NCI-H526 treated with DMSO at 0.1 percent for 48 hours (cell line): ENCODE measurements around the gene PARN.

Experiments
- DNase-seq: peaks from one replicate; lab custom pipeline; 2025; lab: John Stamatoyannopoulos, UW

PARN gene

DNA sequence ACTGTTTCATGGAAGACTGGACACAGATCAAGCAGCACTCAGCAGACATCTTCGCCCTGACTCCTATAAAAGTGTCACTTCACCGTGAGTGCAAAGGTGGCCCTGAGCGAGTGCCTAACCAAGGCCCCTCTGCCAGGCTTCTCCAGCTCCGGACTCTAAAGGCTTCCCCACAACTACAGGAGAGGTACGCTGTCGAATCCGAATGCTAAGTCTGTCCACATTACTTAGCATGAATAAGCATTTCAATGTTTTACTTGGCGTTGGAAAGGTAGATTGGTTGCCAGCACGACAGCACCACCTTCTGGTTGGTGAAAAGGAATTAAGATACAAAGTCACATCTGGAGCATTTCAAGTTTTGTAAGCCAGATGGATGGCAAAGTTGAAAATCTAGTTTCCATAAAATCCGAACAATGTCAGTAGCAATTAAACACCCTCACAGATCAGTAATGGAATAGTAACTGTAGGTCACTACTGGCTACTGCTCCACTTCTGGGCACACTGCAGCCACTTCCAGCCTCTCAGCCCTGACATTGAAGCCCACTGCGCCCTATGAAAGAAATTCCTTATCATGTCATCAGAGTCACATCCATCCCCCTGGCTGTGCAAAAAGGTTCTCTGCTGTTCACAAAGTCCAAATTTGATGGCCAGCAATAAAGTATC is 100.9 kb downstream of the PARN start:
- DNase-seq, result peak; percentile 75

DNA sequence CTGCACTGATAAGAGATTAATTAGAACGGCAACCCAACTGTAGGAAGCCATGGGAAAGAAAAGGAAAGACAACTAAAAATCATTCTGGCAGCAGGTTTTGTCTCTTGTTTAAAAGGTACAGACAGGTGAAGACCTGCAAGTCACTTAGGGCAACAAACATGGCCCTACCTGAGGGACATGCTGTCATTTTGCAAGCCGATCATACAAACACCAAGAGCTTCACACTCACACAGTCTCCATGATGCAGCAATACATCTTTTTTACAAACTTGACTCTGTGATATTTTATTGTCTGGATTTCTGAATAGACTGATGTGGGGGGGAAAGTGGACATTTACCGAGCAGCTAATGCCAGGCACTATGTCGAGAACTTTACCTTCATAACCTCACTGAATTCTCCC is 101.8 kb downstream of the PARN start:
- DNase-seq, result no peak

GRCh38 chr16:14527411-14528044 is 102.5 kb downstream of the PARN start:
- no peak for DNase-seq

DNA sequence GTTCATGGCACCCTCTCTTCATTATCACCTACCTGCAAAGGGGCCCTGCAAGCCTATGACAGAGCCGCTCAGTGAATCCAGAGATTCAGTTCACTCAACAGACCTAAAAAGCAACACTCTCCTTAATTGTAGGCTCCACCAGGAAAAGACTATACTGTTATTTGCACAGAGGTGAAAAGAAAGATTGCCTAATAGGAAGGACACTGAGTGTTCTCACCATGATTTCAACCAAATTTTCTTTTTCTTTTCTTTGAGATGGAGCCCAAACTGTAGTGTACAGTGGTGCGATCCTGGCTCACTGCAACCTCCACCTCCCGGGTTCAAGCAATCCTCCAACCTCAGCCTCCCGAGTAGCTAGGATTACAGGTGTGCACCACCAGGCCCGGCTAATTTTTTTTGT is 104.5 kb downstream of the PARN start:
- no peak for DNase-seq

- no peak for DNase-seq
Observed at GRCh38 chr16:14524979-14525378, 105.1 kb downstream of the PARN start.

DNA sequence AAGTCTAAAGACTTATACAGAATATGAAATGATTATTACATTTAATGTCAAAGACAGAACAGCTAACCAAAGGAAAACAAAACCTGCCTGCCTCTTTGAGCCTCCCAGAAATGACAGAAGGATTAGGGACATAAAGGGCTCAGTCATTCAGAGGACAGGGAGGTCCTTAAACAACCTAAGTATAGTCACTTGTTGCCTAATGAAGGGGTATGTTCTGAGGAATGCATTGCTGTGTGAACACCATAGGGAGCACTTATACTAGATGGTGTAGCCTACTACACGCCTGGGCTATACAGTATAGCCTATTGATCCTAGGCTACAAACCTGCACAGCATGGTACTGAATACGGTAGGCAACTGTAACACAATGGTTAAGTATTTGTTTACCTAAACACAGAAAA is 106.4 kb downstream of the PARN start:
- DNase-seq, result no peak

GRCh38 chr16:14522671-14523070 is 107.4 kb downstream of the PARN start:
- no peak for DNase-seq

- no peak for DNase-seq
Observed at GRCh38 chr16:14520753-14521152, 109.3 kb downstream of the PARN start.

DNA sequence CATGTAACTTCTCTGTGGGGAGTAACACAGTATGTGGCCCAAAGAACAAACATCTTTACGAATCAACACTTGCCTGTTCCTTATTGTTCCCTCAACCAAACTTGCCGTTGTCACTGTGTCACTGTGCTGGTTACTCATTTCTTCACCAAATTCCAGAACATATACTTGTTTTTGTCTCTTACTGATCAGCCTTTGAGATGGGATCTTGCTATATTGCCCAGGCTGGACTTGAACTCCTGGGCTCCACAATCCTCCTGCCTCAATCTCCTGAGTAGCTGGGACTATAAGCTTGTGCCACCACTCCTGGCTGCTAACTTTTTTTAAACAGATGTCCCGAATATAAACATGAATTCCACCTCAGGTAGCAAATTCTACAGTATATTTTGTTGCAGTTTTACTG is 115.1 kb downstream of the PARN start:
- DNase-seq, result no peak

GRCh38 chr16:14513389-14514107 is 116.5 kb downstream of the PARN start:
- no peak for DNase-seq

DNA sequence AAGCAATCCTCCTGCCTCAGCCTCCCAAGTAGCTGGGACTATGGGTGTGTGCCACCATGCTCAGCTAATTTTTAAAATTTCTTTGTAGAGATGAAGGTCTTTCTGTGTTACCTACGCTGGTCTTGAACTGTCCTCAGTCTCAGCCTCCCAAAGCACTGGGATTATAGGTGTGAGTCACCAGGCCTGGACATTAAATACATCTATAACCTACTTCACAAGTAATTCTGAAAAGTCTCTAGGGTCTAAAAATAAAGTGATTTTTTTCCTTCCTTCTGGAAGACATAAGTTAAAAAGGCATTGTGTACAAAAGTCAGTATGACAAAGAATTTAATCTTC is 118.3 kb downstream of the PARN start:
- DNase-seq, result no peak

DNA sequence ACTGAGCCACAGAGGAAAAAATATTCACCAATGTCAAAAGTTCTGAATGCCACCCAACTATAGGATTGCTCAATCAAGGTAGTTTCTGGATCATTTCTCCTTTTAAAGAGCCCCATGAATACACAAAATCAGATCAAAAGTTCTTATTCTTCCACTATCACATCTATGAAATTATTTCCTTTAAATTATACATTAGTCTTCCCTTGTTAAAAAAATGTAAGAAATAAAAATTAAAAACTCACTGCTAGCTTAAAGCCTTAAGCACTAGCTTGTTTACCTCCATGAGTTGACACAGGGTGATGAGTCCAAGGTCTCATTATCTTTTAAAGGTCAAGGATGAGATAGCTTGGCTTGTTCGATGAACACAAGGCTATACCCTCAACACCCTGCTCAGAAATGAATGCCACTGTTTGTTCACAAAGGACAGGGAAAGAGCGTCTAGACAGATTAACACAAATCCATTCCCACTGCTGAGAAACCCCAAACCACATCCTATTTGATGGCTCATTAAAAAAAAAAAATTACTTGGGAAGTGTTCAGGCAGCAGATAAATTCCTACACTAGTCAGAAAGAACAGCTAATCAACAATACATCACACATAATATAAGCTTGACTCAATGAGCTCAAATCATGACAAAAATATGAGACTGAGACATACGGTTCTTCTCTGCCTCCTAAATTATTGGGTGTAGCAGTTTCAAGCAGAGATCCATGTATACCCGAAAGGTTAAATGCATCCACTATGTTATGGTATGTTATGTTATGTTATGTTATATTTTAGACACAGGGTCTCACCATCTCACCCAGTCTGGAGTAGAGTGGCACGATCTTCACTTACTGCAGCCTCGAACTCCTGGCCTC is 118.9 kb downstream of the PARN start:
- DNase-seq, result no peak

DNA sequence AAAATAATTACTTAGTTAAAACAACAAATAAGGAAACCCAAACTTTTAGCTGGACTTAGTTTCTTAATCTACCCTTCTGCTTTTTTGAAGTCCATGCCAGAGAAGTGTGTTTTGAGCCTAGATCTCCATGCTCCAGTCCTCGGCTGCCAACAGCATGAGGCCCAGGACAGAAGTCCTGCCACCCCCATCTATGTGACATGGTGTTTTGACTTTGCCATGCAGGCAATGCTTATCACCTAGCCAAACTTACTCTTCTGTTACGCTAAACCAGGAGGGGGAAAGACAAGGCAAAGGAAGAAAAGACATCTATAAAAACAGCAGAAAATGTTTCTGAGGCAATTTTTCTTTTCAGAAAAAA is 119.5 kb downstream of the PARN start:
- no peak for DNase-seq

DNA sequence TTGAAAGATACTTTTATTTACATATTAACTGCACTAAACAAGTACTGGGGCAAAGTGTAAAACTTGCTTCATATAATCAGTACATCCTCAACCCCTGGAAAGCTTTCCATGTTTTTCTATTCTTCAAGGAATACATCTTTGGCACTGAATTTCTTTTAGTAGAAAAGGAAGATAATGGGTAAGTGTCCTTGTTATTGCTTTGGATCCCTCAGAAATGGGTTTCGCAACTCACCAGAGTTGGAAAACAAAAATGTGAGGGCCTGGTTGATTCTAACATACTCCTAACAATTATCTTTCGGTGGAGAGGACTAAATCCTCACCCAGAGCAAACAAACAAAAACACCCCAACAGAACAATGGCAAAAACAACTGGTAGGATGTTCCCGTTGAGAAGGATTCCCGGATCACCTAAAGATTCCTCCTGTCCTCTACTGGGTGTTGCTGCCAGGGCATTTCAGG is 120.4 kb downstream of the PARN start:
- DNase-seq, result no peak

- DNase-seq, result no peak
Observed at GRCh38 chr16:14509055-14509454, 121.0 kb downstream of the PARN start.

DNA sequence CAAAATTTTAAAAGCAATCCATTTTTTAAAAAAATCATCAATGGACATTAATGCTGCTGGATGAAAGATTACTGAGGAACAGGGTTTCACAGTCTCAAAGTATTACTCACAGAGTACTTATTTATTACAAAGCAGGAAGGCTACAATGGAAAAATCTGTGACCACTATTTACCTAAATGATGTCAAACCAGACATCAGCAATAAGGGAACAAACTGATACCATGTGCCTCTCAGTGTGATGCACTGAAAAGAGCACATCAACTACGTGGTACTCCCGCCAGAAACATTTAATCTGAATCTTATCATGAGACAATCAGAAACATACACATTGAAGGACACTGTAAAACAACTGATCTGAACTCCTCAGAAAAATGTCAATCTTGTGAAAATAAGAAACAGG is 124.2 kb downstream of the PARN start:
- no peak for DNase-seq

DNA sequence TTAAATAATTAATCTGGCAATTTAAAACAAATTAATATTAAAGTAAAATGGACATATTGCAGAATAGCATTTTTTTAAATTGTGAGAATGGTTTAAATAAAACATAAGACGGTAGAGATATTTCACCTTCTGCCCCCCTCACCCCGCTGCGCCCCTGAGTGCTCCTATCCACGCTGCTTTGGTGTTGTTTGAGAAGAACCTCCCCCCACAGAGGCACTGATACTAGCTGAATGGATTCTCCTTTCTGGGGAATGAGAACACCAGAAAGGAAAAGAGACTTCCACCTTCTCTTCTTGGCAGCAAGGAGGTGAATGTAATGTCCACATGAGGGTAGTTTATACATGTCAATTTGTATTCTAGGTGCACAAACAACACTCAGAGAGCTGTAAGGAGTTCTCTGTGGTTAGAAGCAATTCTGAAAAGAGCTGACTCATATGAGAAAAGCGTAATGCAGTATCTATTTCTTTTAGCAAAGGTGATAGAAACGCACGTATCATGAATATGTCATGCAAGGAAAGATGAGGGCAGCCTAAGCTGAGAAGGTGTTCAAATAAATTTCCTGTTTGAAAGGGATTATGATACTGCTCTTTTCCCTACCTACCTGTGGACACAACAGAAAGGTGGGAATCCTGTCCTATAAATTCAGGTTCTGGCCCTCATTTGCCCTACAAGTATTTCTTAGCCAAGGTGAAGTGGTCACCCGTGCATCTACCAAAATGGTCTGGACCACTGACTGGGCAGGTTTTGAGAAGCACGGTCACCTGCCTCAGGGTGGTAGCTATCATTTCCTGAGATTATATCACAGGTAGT is 126.9 kb downstream of the PARN start:
- DNase-seq, result no peak

GRCh38 chr16:14502256-14502875 is 127.7 kb downstream of the PARN start:
- no peak for DNase-seq

- DNase-seq, result no peak
Observed at GRCh38 chr16:14501331-14502255, 128.5 kb downstream of the PARN start.

DNA sequence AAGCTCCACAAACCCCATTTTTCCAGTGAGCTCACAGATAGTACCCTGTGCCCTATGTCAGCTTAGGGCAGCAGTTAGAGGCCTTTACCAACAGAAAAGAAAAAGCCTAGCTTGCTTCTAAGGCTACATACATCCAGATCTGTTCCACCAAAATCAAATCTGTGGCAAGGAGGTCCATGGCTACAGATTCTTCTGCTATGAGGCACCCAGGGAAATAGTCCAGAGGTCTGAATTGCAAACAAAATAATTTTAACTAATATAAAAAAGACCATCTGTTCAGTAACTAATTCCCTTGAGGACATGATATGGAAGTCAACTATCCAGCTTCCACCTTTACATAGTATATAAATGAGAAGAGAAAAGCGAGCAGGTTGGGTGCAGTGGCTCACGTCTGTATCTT is 129.3 kb downstream of the PARN start:
- no peak for DNase-seq
